ENCODE data around the gene DMXL2. TPM values are rescaled to one million over a fixed set of nuclear protein-coding genes. Genes with fewer than 3 reads are reported as not detected.

The DMXL2 gene
- total and polyA plus RNA-seq, 9 of the 15 experiments (the other 6 are each of a cell fraction or from before 2014, with no cell fraction given) = 9.3 to 57.7 (median 30.7) TPM

DNA sequence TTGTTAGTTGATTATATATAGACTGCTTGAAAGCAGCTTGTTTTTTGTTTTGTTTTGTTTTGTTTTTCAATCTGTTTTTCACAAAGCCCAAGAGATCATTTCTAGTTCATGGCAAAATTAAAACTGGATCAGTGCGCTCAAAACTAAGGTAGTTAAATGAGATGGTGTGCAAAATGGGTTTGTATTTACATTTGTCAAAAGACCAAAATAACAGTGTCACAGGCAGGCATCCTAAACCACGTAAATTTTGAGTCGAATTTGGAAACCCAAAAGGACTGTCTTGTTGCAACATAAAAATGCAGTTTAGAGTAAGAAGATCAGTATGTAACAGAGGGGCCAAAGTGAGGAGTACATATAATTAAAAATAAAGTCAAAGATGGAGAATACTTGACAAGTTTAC lies 2.4 kb downstream of the DMXL2 start:
- intact Hi-C loops (cut with micrococcal nuclease) = loop anchor here (5.0 to 10.0 kb wide), 2 partner anchors 53 to 85 kb away; no protein-coding TSS in a partner anchor
- 54% methylated on average over 3 of the region's 3 CpGs for WGBS (ENCODE audit: insufficient coverage, low coverage, missing lambda C conversion rate)

GRCh38 chr15:51619331-51620035 lies 3.1 kb downstream of the DMXL2 start:
- intact Hi-C loops (cut with micrococcal nuclease) = loop anchor here (5.0 to 10.0 kb wide), 2 partner anchors 52 to 85 kb away; no protein-coding TSS in a partner anchor
- Histone ChIP-seq H3K9ac (ENCODE audit: insufficient read depth in 1 of 2, low read depth in 2 of 2, low read length in 2 of 2) (no peak overlapping the region), H3K9me1 (ENCODE audit: control insufficient read depth, insufficient read depth, low read length) (no peaks in the 10 kb centered on the region), H3K9me3 (replicated peaks; ENCODE audit: control insufficient read depth, insufficient read depth, low read depth, low read length) (no peaks in the 10 kb centered on the region), H3K4me3 (no peak overlapping the region), H3K36me3 (ENCODE audit: control insufficient read depth, insufficient read depth, low read length) (0 out of 3 replicates have a peak, but pooled peaks cover 4% of the 10 kb centered on the region), H3K4me1 (replicated peaks in 1 of 2; ENCODE audit: control insufficient read depth in 2 of 2, insufficient read depth in 2 of 2, low read length in 2 of 2) (peaks cover 14 to 17% of the 10 kb centered on the region in 2 experiments; a peak in 3 of 5 replicates), H3K4me2 (ENCODE audit: insufficient read depth, low read length) (peak overlapping the region; percentile 1; the same call in 1 of the 2 replicates), H3K27me3 (ENCODE audit: control insufficient read depth in 2 of 2, insufficient read depth in 2 of 2, low read length in 2 of 2) (no peaks in the 10 kb centered on the region), H4K20me1 (replicated peaks; ENCODE audit: control insufficient read depth, insufficient read depth, low read length) (no peaks in the 10 kb centered on the region), H3K79me2 (ENCODE audit: control insufficient read depth, insufficient read depth, low read length) (peaks cover 40% of the 10 kb centered on the region), H2AFZ (ENCODE audit: low read depth, low read length) (0 out of 2 replicates have a peak overlapping the region, but pooled peaks have one; percentile 2), H3K27ac (ENCODE audit: extremely low read depth, low read depth, low read length) (no peak overlapping the region)
- no TSS peak for BruUV-seq (replicated peaks)
- ChIA-PET POLR2A (interaction anchor here (0.6 to 4.5 kb wide), 5 partner anchors 7 to 414 kb away, joined by 3 to 33 read pairs (median 5); no protein-coding TSS in a partner anchor), CTCF (ENCODE audit: low intra/inter-chr PET ratio) (no interaction called here)
- peak in 1 of 4 experiments; percentile 38 for DNase-seq (ENCODE audit: extremely low read depth in 1 of 4, low spot score in 3 of 4)
- ATAC-seq = no peak
- FAIRE-seq = peak; percentile 71
- in situ Hi-C loops (cut with MboI) = no loop called here
- WGBS (ENCODE audit: insufficient coverage, low coverage, missing lambda C conversion rate) = 71% methylated on average over 6 of the region's 6 CpGs
- TF ChIP-seq GABPB2 (CRISPR knock-in tag; conservative IDR thresholded peaks at IDR 0.05) (no peak), HNRNPH1 (optimal IDR thresholded peaks at IDR 0.05; ENCODE audit: low read depth, low read length) (no peak), HDAC1 (IDR thresholded peaks at IDR 0.05) (0 out of 4 replicates have a peak, but pooled peaks of 1 of the 2 experiments have one; percentile 23), CEBPB (tag; IDR thresholded peaks at IDR 0.05) (peak; percentile 51; the same call in 1 of the 2 replicates), ZNF311 (CRISPR knock-in tag; IDR thresholded peaks at IDR 0.05) (no peak), KDM4B (IDR thresholded peaks at IDR 0.05; ENCODE audit: borderline replicate concordance in 2 of 2, low read depth in 1 of 2) (no peak), C11orf30 (IDR thresholded peaks at IDR 0.05; ENCODE audit: low read depth) (no peak), ZNF23 (CRISPR knock-in tag; IDR thresholded peaks at IDR 0.05) (no peak), MAZ (CRISPR knock-in tag; conservative IDR thresholded peaks at IDR 0.05 in 1 of 2, IDR thresholded peaks at IDR 0.05 in 1 of 2) (no peak), POLR2H (tag; IDR thresholded peaks at IDR 0.05; ENCODE audit: low read depth) (no peak), RBM25 (IDR thresholded peaks at IDR 0.05; ENCODE audit: low read depth, low read length, severe bottlenecking) (no peak), POLR3A (IDR thresholded peaks at IDR 0.05; ENCODE audit: borderline replicate concordance, extremely low read depth, insufficient read depth, insufficient read length) (no peak), ZBED1 (IDR thresholded peaks at IDR 0.05) (no peak)

More for the DNA sequence above, 2.4 kb downstream of the DMXL2 start:
- peaks cover 14 to 18% of the 10 kb centered on the region in 2 experiments; a peak in 3 of 5 replicates for H3K4me1 ChIP-seq (replicated peaks in 1 of 2; ENCODE audit: control insufficient read depth in 2 of 2, insufficient read depth in 2 of 2, low read length in 2 of 2)
- H3K9ac ChIP-seq (ENCODE audit: insufficient read depth in 1 of 2, low read depth in 2 of 2, low read length in 2 of 2) = peak overlapping the region in 1 of 2 experiments; percentile 75; a peak in 1 of 4 replicates
- no peaks in the 10 kb centered on the region for H4K20me1 ChIP-seq (replicated peaks; ENCODE audit: control insufficient read depth, insufficient read depth, low read length)
- H3K4me2 ChIP-seq (ENCODE audit: insufficient read depth, low read length) = peak overlapping the region; percentile 91
- TF ChIP-seq, protein P1, sequence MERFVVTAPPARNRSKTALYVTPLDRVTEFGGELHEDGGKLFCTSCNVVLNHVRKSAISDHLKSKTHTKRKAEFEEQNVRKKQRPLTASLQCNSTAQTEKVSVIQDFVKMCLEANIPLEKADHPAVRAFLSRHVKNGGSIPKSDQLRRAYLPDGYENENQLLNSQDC (CRISPR knock-in tag; IDR thresholded peaks at IDR 0.05) = no peak
- 0 out of 2 replicates have a peak, but pooled peaks have one; percentile 8 for TF ChIP-seq CEBPB (tag; IDR thresholded peaks at IDR 0.05)
- H3K36me3 ChIP-seq (ENCODE audit: control insufficient read depth, insufficient read depth, low read length) = 0 out of 3 replicates have a peak, but pooled peaks cover 4% of the 10 kb centered on the region
- FAIRE-seq (no peak), ATAC-seq (no peak), DNase-seq (ENCODE audit: extremely low read depth in 1 of 4, low spot score in 3 of 4) (no peak)
- H3K79me2 ChIP-seq (ENCODE audit: control insufficient read depth, insufficient read depth, low read length) = peaks cover 40% of the 10 kb centered on the region
- POLR2A ChIA-PET = interaction anchor here (1.3 to 4.5 kb wide), 3 partner anchors 8 to 413 kb away, joined by 3 to 33 read pairs (median 32); no protein-coding TSS in a partner anchor
- CTCF ChIA-PET (ENCODE audit: low intra/inter-chr PET ratio) = no interaction called here
- H3K27me3 ChIP-seq (ENCODE audit: control insufficient read depth in 2 of 2, insufficient read depth in 2 of 2, low read length in 2 of 2) = no peaks in the 10 kb centered on the region
- no peak overlapping the region for H3K27ac ChIP-seq (ENCODE audit: extremely low read depth, low read depth, low read length)
- in situ Hi-C loops (cut with MboI) = no loop called here
- no peak overlapping the region for H3K4me3 ChIP-seq
- no TSS peak for BruUV-seq (replicated peaks)
- H2AFZ ChIP-seq (ENCODE audit: low read depth, low read length) = no peak overlapping the region
- H3K9me3 ChIP-seq (replicated peaks; ENCODE audit: control insufficient read depth, insufficient read depth, low read depth, low read length) = no peaks in the 10 kb centered on the region
- H3K9me1 ChIP-seq (ENCODE audit: control insufficient read depth, insufficient read depth, low read length) = no peaks in the 10 kb centered on the region
